Ramos (cell line): ENCODE results near the gene PSMD9.

ENCODE experiments used
- in situ Hi-C: fragments of 300-500 bp; cut with MboI; formaldehyde crosslinking; loops from one replicate; pipeline ENCODE4 v1.14.3; 2022; ENCODE audit warnings: low sequenced_read_pairs; ENCODE audit not compliant: unreplicated experiment

The PSMD9 gene

GRCh38 chr12:121947981-121948380 lies 59.4 kb downstream of the PSMD9 start:
- in situ Hi-C loops = no loop called here

GRCh38 chr12:121949648-121950397 lies 61.2 kb downstream of the PSMD9 start:
- in situ Hi-C loops = no loop called here

GRCh38 chr12:121953117-121953692 lies 64.6 kb downstream of the PSMD9 start:
- in situ Hi-C loops = no loop called here

GRCh38 chr12:121953695-121954094 lies 65.1 kb downstream of the PSMD9 start:
- in situ Hi-C loops = no loop called here

GRCh38 chr12:121955258-121956237 lies 67.0 kb downstream of the PSMD9 start:
- in situ Hi-C loops = no loop called here

- in situ Hi-C loops = no loop called here
These were observed 69.4 kb downstream of the PSMD9 start for GRCh38 chr12:121957861-121958515.

GRCh38 chr12:121958541-121959240 lies 70.1 kb downstream of the PSMD9 start:
- in situ Hi-C loops = no loop called here

GRCh38 chr12:121960541-121960940 lies 72.0 kb downstream of the PSMD9 start:
- in situ Hi-C loops = no loop called here

GRCh38 chr12:121961195-121961879 lies 72.7 kb downstream of the PSMD9 start:
- in situ Hi-C loops = no loop called here

- in situ Hi-C loops = no loop called here
These were observed 74.9 kb downstream of the PSMD9 start for GRCh38 chr12:121963341-121964018.

- in situ Hi-C loops = no loop called here
These were observed 76.4 kb downstream of the PSMD9 start for GRCh38 chr12:121964813-121965643.

- in situ Hi-C loops = no loop called here
These were observed 78.4 kb downstream of the PSMD9 start for GRCh38 chr12:121966959-121967358.
